ENCODE measurements around the gene DNER.
"Not testable (repeated sequence)": the region's sequence is repeated elsewhere in the genome, so short reads cannot be mapped to it uniquely, and the experiment has no call there.

DNER gene

DNA sequence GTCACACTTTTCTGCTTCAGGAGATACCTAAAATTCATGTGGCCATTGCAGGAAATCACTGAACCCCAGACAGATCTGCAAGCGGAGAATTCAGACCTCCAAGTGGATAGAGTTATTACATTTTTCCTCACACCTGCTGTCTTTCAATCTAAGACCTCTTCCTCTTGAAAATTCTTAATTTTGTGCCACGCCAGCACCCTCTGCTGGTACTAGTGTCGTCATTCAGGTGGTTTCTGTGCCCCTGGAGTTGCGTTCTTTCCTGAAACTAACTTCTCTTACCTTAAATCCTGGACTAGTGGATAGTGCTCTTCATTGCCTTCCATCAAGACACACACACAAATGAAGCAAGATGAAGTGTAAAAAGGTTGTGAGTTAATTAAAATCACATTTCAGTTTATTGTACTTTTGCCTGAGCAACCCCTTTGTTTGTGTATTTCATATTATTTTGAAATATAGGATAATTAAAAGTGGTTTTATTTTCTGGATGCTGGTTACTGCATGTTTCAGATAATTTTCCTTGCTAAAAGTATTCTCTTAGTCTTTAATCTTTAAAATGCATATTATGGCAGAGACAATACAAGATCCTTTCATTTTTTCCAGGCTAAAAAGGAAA, 1.6 kb upstream of the DNER start:
- no peak for DNase-seq

DNA sequence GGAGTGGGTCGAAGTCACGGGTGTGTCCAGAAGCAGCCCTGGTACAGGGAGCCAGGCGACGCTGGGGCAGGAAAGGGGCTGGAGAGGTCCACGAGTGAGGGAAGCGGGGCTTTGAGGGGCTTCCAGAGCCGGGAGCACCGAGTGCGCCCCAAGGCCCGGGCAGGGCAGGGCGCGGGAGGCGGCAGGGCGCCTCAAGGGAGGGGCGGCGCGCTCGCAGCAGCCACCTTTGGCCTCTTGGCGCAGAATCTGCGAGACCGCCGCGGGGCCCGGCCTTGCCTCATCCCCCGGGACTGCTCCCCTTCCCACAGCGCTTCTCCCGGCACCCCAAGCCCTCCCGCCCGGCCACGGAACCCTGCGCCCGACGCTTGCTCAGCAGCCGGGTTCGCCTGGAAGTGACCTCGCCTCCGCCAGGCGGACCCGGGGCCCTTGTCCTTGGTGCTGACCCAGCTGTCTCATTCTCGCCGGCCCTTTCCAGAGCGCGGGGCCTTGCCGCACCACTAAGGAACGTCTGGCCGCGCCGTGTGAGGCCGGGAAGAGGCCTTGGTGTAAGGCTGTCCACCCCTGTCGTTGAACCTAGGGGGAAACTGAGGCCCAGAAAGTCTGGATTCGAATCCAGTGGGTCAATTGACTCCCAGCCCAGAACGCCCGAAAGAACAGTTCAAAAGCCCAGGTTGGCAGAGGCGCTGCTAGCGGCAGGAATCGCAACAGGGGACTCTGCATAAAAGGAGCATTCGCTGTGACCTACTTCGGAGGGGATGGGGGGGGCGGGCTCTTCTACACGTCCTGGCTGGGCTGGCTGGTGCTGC, 584 bp upstream of the DNER start:
- no peak for DNase-seq

DNA sequence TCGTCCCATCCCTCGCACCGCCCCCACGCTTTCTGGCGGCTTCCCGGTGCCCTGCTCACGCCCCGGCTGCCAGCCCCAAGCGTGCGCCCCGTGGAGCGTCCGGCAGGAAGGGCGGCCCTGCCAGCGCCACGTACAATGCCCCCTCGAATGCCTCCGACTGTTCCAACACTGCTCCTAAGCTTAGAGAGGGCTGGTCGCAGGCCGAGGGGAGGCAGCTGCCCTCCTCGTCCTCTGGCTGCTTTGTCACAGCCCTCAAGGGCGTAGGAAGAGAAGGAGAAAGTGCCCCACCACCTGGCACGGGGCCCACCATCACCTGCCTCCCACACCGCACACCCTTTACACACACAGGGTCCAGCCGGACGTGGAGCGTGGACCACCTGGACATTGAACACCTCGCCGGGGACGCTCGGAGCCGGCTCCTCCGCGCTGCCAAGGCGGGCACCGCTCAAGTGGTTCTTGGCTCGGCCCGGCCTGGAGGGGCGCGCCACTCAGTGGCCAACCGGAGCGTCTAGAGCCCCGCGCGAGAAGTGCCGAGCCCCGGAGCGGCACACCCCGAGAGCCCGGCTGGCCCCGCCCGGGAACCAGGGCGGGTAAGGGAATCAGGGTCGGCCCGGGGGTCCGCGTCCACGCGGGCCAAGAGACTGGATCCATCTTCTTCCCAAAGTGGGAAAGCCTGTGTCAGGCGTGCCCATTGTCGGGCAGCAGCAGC, 830 bp downstream of the DNER start:
- no peak for DNase-seq

DNA sequence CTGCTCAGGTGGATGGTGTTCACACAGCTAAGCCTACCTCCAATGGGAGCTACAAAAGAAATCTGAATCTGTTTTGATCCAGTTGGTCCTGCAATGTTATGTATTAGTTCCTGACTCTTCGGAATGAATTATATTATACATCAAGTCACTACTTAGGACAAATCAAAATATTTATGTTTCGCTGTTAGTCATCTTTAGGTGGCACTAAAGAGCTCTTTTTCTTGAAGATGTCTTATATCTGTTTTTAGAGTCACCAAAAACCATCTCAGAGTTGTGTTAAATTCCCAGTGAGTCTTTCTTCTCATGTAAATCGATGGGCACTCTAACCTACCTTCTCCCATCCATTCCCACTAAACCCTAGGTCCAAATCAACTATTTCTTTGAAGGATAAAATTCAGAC, 2.2 kb downstream of the DNER start:
- DNase-seq: no peak

DNA sequence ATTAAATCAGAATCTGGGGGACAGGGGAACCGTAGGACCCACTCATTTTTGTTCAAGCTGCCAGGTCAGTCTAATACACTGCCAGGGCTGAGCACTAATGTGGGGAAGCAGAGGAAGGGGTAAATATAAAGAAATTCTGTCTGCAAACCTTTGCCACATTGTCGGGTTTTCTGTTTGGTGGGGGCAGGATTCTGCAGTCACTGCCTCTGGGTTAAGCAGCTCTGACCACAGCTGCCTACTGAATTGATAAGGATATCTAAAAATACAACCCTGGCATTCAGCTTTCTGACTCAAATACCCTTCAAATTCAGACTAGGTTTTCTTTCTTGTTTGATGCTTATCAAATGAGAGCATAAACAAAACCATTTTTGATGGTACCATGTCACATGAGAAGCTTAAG, 6.0 kb downstream of the DNER start:
- no peak for DNase-seq

DNA sequence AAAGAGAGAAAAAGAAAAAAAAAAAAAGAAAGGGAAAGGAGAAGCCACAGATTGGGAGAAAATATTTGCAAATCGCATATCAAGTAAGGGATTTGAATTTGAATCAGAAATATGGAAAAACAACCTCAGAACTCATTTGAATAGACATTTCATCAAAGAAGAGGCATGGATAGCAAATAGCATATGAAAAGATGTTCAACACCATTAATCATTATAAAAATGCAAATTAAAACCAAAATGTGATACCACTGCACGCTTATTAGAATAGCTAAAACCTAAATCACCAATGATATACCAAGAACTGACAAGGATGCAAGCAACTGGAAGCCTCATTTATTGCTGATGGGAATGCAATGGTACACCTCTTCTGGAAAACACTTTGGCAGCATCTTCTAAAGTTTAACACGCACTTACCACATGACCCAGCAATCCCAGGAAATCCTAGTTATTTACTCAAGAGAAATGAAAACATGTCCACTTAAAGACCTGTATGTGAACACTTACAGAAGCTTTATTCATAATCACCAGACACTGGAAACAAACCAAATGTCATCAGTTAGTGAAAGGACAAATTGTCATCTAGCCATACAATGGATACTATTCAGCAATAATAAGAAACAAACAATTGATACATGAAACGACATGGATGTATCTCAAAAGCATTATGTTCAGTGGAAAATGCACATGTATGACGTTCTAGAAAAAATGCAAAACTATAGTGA, 10.3 kb downstream of the DNER start:
- no peak for DNase-seq

DNA sequence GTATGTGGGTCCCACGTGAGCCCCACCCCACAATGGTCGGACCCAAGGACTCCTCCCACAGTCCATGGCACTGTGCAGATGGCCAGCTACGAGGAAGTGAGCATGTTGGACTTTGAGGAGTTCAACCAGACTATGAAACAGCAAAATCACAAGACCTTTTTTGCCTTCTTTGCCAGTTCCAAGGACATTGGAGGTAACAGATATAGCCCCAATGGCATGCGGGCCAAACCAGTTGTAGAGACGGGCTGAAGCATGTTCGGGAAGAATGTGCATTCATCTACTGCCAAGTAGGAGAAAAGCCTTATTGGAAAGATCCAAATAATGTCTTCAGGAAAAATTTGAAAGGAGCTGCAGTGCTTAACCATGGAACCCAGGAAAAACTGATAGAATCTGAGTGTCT, 12.6 kb downstream of the DNER start:
- no peak for DNase-seq

DNA sequence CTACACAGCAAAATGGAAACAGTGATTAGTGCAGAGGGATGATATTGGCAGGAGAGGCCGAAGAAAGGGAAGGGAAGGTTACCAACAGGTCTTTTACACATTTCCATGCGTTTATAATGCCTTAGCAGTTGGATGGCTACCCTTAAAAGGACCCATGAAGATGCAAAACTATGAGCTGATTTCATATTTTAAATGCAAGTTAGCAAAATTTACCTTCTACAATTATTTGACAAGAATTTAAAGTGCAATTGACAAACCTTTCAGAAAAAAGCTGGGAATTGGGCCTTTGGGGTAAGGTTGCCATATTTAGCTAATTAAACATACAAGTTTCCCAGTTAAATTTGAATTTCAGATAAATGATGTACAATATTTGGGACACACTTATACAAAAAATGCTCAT, 13.3 kb downstream of the DNER start:
- DNase-seq: no peak

DNA sequence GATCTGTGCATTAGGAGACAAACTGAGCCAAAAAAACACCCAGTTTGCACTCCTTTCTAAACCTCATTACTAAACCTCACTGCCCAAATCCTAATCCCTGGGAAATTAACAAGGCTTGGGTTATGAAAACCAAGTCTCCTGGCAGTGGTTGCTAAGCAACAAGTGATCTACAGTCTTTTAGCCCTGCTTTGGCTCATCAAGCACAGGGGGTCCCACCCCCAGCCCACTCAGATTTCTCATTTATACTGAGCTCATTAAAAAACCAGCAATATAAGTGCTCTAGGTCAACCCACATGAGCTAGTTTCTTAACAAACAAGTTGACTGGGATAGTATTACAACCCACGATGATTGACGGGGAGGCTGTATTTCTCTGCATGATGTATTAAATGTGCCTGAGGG, 18.4 kb downstream of the DNER start:
- DNase-seq: no peak

DNA sequence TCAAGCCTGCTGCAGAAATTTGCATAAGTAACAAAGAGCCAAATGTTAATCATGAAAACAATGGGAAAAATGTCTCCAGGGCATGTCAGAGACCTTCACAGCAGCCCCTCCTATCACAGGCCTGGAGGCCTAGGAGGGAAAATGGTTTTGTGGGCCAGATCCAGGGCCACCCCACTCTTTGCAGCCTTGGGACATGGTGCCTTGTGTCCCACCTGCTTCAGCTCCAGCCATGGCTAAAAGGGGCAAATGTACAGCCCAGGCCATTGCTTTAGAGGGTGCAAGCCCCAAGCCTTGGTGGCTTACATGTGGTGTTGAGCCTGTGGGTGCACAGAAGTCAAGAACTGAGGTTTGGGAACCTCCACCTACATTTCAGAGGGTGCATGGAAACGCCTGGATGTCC, 20.5 kb downstream of the DNER start:
- not testable (repeated sequence) for DNase-seq

DNA sequence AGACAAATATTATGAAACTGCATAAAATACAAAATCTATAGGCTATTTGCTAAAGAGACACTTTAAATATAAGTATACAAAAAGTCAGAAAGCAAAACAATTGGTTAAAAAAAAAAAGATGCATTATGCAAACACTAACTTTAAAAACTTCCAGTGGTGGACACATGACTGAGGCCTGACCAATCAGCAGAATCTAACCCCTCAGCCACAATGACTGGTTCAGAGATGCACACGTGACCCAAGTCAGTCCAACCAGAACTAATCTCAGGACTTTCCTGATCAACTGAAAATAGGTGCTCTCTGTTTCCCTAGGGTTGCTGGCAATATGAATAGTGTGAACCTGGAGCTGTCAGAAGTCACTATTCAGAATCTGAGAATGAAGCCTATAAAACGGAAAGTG, 22.7 kb downstream of the DNER start:
- DNase-seq: no peak

DNA sequence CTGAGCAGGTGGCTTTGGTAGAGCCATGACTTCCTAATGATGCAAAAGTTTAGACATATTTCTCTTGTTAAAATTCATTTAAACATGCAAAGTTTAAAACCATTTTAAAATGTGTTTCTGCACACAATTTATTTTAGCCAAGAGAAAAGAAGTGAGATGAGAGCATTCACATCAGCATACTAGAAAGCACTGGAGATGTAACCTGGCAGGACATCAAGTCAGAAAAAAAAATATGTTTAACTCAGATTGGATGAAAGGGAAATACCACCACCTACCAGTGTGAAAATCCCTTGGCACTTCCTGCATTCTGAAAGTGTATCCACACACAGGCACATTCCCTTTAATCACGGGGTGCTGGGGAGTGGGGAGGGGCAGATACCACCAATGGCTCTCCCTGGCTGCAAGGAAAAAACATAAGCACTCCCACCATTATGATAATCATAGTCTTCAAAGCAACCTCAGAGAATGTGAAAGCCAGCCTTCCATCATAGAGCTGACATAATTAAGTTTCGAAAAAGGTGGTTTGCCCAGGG, 25.0 kb downstream of the DNER start:
- DNase-seq: no peak

DNA sequence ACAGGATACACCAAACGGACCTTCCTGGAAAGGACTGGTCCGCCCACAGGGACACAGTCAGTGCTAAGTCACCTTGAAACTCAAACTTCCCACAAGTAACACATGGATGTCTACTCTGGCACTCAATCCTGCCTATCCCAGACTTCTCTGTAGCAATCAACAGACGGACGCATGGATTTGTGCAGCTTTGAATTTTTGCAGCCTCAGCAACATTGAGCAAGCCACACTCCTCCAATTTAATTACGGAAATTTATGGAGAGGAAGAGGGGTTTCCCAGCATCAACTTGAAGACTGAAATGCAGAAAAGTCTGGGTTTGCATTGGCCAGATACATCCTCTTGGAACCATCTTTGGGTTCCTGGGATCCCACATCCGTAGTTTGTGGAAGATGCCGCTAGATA, 26.2 kb downstream of the DNER start:
- DNase-seq: no peak

DNA sequence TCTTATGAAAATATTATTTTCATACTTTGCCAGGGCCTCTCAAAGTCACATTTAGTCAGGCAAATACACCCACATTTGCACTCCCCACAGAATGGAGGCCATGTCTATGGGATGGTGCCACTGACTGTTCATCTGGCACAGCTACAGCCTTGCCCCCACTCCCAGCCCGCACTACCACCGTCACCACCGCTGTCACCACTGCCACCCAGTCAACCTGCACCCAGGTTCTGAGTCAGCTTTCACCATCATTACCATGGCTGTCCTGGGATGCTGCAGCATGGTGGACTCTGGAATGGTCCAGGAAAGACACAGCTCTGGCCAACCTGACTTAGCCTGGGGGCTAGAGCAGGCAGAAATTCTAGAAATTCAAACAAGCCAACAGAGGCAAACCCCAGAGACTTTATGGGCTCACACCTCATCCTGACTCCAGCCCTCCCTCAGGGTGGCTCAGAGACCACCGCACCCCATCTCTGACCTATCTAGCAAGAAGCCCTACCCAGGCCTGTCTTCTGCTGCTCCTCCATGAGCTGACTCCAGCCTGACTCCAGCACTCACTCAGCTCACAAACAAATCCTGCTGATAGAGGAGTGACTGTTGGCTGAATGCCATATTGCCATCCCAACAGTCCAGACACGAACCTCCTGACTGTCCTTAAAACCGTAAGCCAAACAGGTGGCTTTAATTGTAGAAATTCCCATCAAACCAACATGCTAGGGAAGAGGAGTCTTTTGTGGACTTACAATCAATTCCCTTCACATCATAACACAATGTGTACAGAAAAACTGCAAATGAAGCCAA, 28.0 kb downstream of the DNER start:
- DNase-seq: no peak

DNA sequence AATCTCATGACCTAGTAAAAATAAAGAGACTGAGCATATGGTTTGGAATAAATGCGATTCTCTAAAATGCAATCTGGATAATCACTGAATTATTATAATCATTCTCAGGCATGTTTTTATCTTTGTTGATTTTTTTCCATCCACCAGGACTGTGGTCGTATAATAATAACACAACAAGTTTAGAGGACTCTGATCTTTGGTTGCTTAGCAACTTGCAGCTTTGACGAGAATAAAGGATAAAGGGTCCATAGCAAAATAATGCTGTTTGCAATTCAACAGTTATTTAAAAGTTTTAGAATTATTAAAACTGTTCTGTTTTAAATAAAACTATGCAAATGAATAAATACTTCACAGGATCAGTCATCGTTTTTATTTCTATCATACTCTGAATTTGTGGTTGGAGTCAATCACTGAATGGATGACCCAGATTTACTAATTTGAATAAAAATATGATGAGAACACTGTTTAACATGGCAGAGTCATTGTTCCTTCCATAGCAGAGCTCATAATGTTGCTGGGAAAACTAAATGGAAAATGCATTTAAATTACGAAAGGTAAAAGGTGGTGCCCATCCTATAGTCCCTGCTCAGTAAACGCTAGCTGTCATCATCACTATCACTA, 29.3 kb downstream of the DNER start:
- no peak for DNase-seq

DNA sequence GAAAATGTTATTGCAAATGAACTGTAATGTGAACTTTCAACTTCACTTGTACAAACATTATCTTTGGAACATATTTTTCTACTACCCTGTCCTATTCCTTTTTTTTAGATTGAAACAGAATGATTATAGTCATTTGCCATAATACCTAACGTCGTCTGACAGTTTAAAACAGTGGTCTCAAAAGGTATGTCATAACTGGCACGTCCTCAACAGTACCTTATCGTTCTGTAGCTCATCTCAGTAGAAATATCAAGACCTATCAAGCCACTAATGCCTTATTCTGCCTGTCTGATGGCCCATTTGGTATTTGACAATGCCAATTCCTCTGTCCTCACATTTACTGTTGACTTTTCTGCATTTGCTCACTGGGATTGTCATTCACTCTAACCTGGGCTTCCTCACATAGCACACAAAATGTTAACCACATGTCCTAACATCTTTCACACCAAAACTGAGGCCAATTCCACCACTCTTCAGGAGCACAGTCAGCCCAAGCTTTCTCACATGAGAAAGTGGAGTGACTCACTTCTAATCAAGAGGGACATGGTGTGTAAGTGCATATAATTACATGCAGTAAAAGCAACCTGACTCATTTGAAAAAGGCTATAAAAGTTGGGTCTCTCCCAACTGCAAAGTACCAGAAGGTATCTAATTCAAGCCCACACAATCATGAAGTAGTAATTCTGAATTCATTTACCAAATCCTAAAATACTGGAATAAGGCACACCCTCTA, 34.8 kb downstream of the DNER start:
- DNase-seq: no peak

DNA sequence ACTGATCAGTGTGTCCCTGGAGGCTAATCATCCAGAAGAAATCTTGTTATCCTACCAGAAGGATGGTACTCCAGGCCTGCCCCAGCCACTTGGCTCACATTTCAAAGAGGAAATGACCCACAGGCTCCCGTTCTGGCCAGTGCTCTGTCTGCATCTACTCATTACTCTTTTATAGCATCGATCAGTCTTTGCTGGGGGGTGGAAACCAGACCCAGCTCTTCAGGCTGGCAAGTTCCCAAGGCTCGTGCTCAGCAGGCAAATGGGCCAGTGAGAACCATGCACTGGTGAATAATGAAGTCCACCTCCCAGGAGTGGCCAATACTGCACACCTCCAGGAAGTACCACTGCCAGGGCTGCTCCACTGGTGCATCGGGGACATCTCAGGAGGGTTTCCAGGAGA, 38.8 kb downstream of the DNER start:
- DNase-seq: no peak

DNA sequence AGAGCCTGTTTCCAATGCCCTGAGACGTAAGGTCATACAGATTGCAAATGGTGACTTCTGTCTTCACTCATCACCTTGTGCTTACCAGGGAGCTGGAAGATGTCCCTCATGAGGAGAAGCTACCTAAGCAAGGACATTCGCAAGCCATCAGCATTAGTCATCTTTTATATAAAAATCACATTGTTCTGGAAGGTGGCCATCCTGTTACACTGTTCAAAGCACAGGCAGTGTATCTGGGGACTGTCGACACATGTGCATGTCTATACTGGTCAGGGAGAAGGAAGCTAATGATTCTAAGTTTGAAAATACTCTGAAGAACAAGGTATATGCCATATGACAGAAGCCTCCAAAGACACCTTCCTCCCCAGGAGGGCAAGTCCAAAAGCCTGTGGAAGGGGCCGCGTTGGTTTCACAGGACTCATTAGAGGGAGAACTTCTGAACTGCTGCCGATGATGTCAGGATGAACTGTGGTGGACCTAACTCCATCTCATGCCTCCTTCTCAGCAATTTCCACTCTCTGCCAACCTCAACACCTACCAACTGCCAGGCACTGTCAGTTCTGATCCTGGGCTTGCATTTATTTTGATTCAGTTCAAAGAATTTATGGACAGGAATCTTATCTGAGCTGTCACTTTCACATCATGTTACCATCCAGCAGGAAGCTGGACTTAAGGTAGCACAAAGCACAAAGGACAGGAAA, 39.4 kb downstream of the DNER start:
- no peak for DNase-seq

DNA sequence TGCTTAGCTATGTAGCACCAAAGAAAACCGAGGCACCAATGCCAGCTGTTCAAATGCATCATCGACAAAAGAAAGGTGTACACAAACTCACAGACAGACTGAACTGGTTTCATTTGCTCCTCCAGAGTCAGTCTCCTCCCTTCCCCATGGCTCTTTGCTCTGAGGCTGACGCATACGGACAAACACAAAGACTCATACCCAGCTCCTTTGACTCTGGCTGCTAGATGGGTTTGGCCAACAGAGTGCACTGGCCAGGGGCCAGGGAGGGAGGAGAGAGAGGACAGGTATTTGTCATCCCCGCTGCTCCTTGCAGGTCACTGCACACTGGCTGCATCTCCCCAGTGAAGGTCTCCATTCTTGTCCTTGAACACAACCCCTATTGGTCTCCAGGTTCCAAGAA, 40.7 kb downstream of the DNER start:
- DNase-seq: no peak

DNA sequence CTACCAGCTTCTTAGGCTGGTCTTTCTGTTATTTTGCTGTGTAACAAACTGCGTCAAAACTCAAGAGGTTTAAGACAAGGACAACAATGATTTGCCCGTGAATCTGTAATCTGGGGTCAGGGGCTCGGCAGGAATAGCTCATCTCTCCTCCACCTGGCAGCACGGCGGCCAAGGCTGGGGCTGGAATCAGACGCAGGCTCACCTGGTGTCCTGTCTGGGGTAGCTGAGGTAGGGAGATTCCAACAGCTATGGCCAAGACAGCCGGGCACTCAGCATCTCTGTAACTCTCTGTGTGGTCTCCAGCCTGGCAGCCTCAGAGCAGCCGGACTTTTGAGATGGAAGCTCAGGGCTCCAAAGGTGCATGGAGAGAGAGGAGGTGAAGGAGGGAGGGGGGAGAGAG, 42.3 kb downstream of the DNER start:
- DNase-seq: no peak

DNA sequence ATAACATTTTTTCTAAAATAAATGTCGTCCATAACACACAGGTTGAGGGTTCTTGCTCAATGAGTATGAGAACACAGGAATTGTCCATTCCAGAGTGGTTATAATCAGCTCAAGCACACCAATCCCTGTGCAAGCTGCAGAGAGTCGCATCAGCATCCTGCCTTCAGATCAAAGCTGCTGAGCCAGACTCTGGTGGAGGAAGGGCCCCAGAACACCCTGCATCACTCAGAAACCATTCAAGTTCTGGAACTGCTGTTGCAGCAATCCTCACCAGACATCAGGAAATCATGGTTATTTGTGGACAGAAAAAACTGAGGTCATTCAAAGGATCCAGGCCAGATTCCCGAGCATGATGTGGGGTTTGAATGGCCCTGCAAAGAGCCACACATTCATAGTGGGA, 44.5 kb downstream of the DNER start:
- DNase-seq: no peak
